Transverse colon (tissue), 4 donors: Measurements from ENCODE around the gene PDE6A. TPM values are rescaled to one million over a fixed set of nuclear protein-coding genes. Genes with fewer than 3 reads are reported as not detected.

Source experiments
- DNase-seq: peaks from one replicate; pipeline ENCODE4 v3.0.0-alpha.2; 2019
- H3K27ac ChIP-seq, 4 donors: fragments of 200-600 bp; sonication (generic); 2 replicates each; pipeline ENCODE4 v1.5.1; 2016 to 2018; ENCODE audit warnings: inconsistent platforms in 4 of 4
- H3K27me3 ChIP-seq: fragments of 200-600 bp; sonication (generic); 2 replicates; pipeline ENCODE4 v1.5.1; 2017; ENCODE audit warnings: inconsistent platforms
- H3K36me3 ChIP-seq, 4 donors: fragments of 200-600 bp; sonication (generic); 2 replicates each; pipeline ENCODE4 v1.5.1; 2017 to 2019; ENCODE audit warnings: inconsistent platforms in 4 of 4
- H3K4me1 ChIP-seq, 4 donors: fragments of 200-600 bp; sonication (generic); 2 replicates each; pipeline ENCODE4 v1.5.1; 2017 to 2020; ENCODE audit warnings: inconsistent platforms in 4 of 4
- H3K4me3 ChIP-seq, 4 donors: fragments of 200-600 bp; sonication (generic); 1 replicate in 1 of 4; 2 replicates in 3 of 4; pipeline versions ENCODE4 v1.5.1 to v1.6.1; 2017 to 2019; ENCODE audit warnings: inconsistent platforms in 4 of 4
- H3K9me3 ChIP-seq, 2 donors: fragments of 200-600 bp; sonication (generic); 2 replicates each; pipeline ENCODE4 v1.5.1; 2017 to 2019; ENCODE audit warnings: inconsistent platforms in 2 of 2
- CTCF ChIP-seq, 5 experiments: fragments of 200-600 bp in 3 of 5; fragments of 450-650 bp in 2 of 5; sonication (generic) in 3 of 5; IDR thresholded peaks; 1 replicate in 2 of 5; 2 replicates in 3 of 5; pipeline ENCODE4 v1.5.1; 2016 to 2017; ENCODE audit warnings: antibody characterized with exemption in 5 of 5, inconsistent platforms in 3 of 5, mild to moderate bottlenecking in 2 of 5, moderate library complexity in 1 of 5
- EP300 ChIP-seq: sonication (generic); formaldehyde crosslinking; IDR thresholded peaks from one replicate; pipeline ENCODE4 v1.6.1; 2017; ENCODE audit warnings: antibody characterized with exemption, low read depth
- POLR2A ChIP-seq: fragments of 450-650 bp; IDR thresholded peaks from one replicate; pipeline ENCODE4 v1.6.1; 2016; ENCODE audit warnings: antibody characterized with exemption, mild to moderate bottlenecking, moderate library complexity
- POLR2AphosphoS5 ChIP-seq, 3 donors: sonication (generic); formaldehyde crosslinking; IDR thresholded peaks; one replicate each; pipeline ENCODE4 v1.6.1; 2016; ENCODE audit warnings: antibody characterized with exemption in 3 of 3
- WGBS, 2 donors: methylation state at CpG; one replicate each; pipeline ENCODE4 v1.1.5; 2018; ENCODE audit warnings: low coverage in 1 of 2; 5-methylcytosine and 5-hydroxymethylcytosine counted together
- in situ Hi-C, 4 donors: fragments of 200-750 bp; cut with MboI; loops; one replicate each; pipeline versions ENCODE4 v1.15.0 to v1.15.1; 2017; ENCODE audit warnings: low sequenced_read_pairs in 3 of 4, low pct_ligation_motif_present in 1 of 4, low pct_unique_long_range_greater_than_20kb in 1 of 4
- intact Hi-C: fragments of 100-400 bp; cut with DNase I; formaldehyde crosslinking; loops from one replicate; pipeline ENCODE4 v1.15.1; 2023; ENCODE audit warnings: low total_unique reads
- total RNA-seq, 4 donors: library from RNA; depleted of rRNA; stranded (reverse); fragments of >200 nt; gene quantifications; one replicate each; pipeline ENCODE4 v1.1.0, GENCODE V29; 2016

The PDE6A gene
- total RNA-seq, 4 donors from 2014 or later, result 1.2 to 6.5 (median 3.5) TPM

GRCh38 chr5:149829954-149830353 is 114.6 kb downstream of the PDE6A start:
- WGBS, 2 donors, result 63 to 86% methylated on average over 3 of the region's 3 CpGs
- no peak for DNase-seq
- intact Hi-C loops (no loop called here), in situ Hi-C loops (loop anchor here (5.0 to 25.0 kb wide), 5 partner anchors 165 to 382 kb away; no protein-coding TSS in a partner anchor)
- Histone ChIP-seq H3K36me3 (peaks cover 0 to 20% (median 5%) of the 10 kb centered on the region in 4 donors), H3K4me3 (no peak overlapping the region), H3K9me3 (no peaks in the 10 kb centered on the region), H3K4me1 (peaks cover 3 to 23% (median 13%) of the 10 kb centered on the region in 4 donors), H3K27me3 (no peaks in the 10 kb centered on the region), H3K27ac (no peak overlapping the region)
- TF ChIP-seq POLR2A (no peak), EP300 (no peak), CTCF (IDR thresholded peaks at IDR 0.05) (peak in 1 of 5 experiments; percentile 10), POLR2AphosphoS5 (IDR thresholded peaks at IDR 0.05) (no peak)

GRCh38 chr5:149828161-149829011 is 116.2 kb downstream of the PDE6A start:
- H3K4me1 ChIP-seq, result peaks cover 14 to 37% (median 23%) of the 10 kb centered on the region in 4 donors
- 38 to 50% methylated on average over 2 to 11 of the region's 11 CpGs for WGBS, 2 donors
- H3K36me3 ChIP-seq, result peaks cover 0 to 19% (median 3%) of the 10 kb centered on the region in 4 donors
- H3K4me3 ChIP-seq, result no peak overlapping the region
- intact Hi-C loops (no loop called here), in situ Hi-C loops (loop anchor here in 2 of 4 donors (5.0 to 25.0 kb wide), 5 partner anchors 164 to 384 kb away; no protein-coding TSS in a partner anchor)
- peak in 1 of 3 donors; percentile 10 for TF ChIP-seq POLR2AphosphoS5 (IDR thresholded peaks at IDR 0.05)
- TF ChIP-seq POLR2A, result no peak
- no peak for TF ChIP-seq EP300
- peak; percentile 84 to 92 (median 90) for TF ChIP-seq CTCF (IDR thresholded peaks at IDR 0.05)
- H3K9me3 ChIP-seq, result no peaks in the 10 kb centered on the region
- no peaks in the 10 kb centered on the region for H3K27me3 ChIP-seq
- H3K27ac ChIP-seq, result peak overlapping the region; percentile 77 to 86 (median 82)
- peak; percentile 92 for DNase-seq

- in situ Hi-C loops, result loop anchor here in 2 of 4 donors (5.0 to 25.0 kb wide), 5 partner anchors 163 to 385 kb away; no protein-coding TSS in a partner anchor
- Histone ChIP-seq H3K4me3 (no peak overlapping the region), H3K36me3 (peaks cover 0 to 10% (median 3%) of the 10 kb centered on the region in 4 donors), H3K4me1 (peaks cover 16 to 46% (median 28%) of the 10 kb centered on the region in 4 donors), H3K27ac (peak overlapping the region; percentile 77 to 86 (median 82)), H3K27me3 (no peaks in the 10 kb centered on the region), H3K9me3 (no peaks in the 10 kb centered on the region)
- TF ChIP-seq POLR2AphosphoS5 (IDR thresholded peaks at IDR 0.05) (no peak), POLR2A (no peak), EP300 (no peak), CTCF (IDR thresholded peaks at IDR 0.05) (no peak)
- intact Hi-C loops, result no loop called here
- WGBS, 2 donors, result 89 to 97% methylated on average over 5 of the region's 5 CpGs
- DNase-seq, result no peak
Measured at GRCh38 chr5:149827546-149827945, 117.0 kb downstream of the PDE6A start.

- H3K27me3 ChIP-seq, result no peaks in the 10 kb centered on the region
- DNase-seq, result no peak
- H3K36me3 ChIP-seq, result peaks cover 0 to 9% (median 3%) of the 10 kb centered on the region in 4 donors
- H3K4me1 ChIP-seq, result peaks cover 16 to 49% (median 28%) of the 10 kb centered on the region in 4 donors
- in situ Hi-C loops, result loop anchor here in 2 of 4 donors (5.0 to 25.0 kb wide), 5 partner anchors 162 to 385 kb away; no protein-coding TSS in a partner anchor
- no peak for TF ChIP-seq POLR2A
- no peak for TF ChIP-seq EP300
- no peak for TF ChIP-seq CTCF (IDR thresholded peaks at IDR 0.05)
- no peak for TF ChIP-seq POLR2AphosphoS5 (IDR thresholded peaks at IDR 0.05)
- H3K27ac ChIP-seq, result peak overlapping the region; percentile 77 to 86 (median 82)
- intact Hi-C loops, result no loop called here
- no peaks in the 10 kb centered on the region for H3K9me3 ChIP-seq
- H3K4me3 ChIP-seq, result no peak overlapping the region
- WGBS, 2 donors, result 80 to 83% methylated on average over 5 of the region's 5 CpGs
Measured at GRCh38 chr5:149827086-149827485, 117.5 kb downstream of the PDE6A start.
